Measurements from ENCODE around the gene ANKRD10.

ANKRD10 gene

GRCh38 chr13:110938662-110939421, 24.0 kb upstream of the ANKRD10 start:
- no peak overlapping the region for H3K27ac ChIP-seq
- TF ChIP-seq CTCF (IDR thresholded peaks at IDR 0.05): no peak
- no peak for TF ChIP-seq ZFX (IDR thresholded peaks at IDR 0.05; ENCODE audit: borderline replicate concordance)

- TF ChIP-seq CTCF (IDR thresholded peaks at IDR 0.05): no peak
- no peak for TF ChIP-seq ZFX (IDR thresholded peaks at IDR 0.05; ENCODE audit: borderline replicate concordance)
- H3K27ac ChIP-seq: no peak overlapping the region
These were observed 22.8 kb upstream of the ANKRD10 start for GRCh38 chr13:110937511-110938285.

- TF ChIP-seq ZFX (IDR thresholded peaks at IDR 0.05; ENCODE audit: borderline replicate concordance) (no peak), CTCF (IDR thresholded peaks at IDR 0.05) (no peak)
- no peak overlapping the region for H3K27ac ChIP-seq
These were observed 21.6 kb upstream of the ANKRD10 start for GRCh38 chr13:110936519-110936918.

- H3K27ac ChIP-seq: no peak overlapping the region
- TF ChIP-seq CTCF (IDR thresholded peaks at IDR 0.05): no peak
- no peak for TF ChIP-seq ZFX (IDR thresholded peaks at IDR 0.05; ENCODE audit: borderline replicate concordance)
These were observed 17.7 kb upstream of the ANKRD10 start for GRCh38 chr13:110932588-110932987.

- TF ChIP-seq ZFX (IDR thresholded peaks at IDR 0.05; ENCODE audit: borderline replicate concordance) (no peak), CTCF (IDR thresholded peaks at IDR 0.05) (no peak)
- H3K27ac ChIP-seq: no peak overlapping the region
These were observed 14.4 kb upstream of the ANKRD10 start for GRCh38 chr13:110929104-110929777.

- H3K27ac ChIP-seq: no peak overlapping the region
- 0 out of 2 replicates have a peak, but pooled peaks have one; percentile 6 for TF ChIP-seq CTCF (IDR thresholded peaks at IDR 0.05)
- no peak for TF ChIP-seq ZFX (IDR thresholded peaks at IDR 0.05; ENCODE audit: borderline replicate concordance)
These were observed 10.2 kb upstream of the ANKRD10 start for GRCh38 chr13:110925023-110925612.

All from 22Rv1 (cell line).